PC-9 (cell line): Measurements from ENCODE around the gene TEX10.

Source experiments
- EZH2 ChIP-seq: fragments of 200-600 bp; sonication (generic); IDR thresholded peaks from 2 replicates; pipeline ENCODE4 v1.8.0; 2017; ENCODE audit warnings: antibody characterized with exemption, low read depth
- TF ChIP-seq, protein P1 (sequence below): fragments of 200-600 bp; sonication (generic); conservative IDR thresholded peaks from 2 replicates; pipeline ENCODE4 v1.6.1; 2017; ENCODE audit warnings: mixed run types, antibody characterized with exemption, mild to moderate bottlenecking, moderate library complexity

DNA sequence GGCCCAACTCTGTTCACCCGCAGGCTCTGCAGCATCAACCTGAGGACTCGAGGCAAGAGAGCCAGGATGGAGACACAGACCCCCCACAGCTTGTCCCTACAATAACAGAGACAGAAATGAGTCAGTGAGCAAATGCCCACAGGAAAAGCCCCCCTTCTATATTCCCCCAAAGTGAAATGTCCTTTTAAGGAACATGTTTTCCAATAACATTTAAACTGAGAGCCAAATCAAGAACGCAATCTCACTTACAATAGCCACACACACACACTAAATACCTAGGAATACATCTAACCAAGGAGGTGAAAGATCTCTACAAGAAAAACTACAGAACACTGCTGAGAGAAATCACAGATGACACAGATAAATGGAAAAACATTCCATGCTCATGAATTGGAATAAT lies 49.0 kb downstream of the TEX10 start:
- TF ChIP-seq, protein P1, sequence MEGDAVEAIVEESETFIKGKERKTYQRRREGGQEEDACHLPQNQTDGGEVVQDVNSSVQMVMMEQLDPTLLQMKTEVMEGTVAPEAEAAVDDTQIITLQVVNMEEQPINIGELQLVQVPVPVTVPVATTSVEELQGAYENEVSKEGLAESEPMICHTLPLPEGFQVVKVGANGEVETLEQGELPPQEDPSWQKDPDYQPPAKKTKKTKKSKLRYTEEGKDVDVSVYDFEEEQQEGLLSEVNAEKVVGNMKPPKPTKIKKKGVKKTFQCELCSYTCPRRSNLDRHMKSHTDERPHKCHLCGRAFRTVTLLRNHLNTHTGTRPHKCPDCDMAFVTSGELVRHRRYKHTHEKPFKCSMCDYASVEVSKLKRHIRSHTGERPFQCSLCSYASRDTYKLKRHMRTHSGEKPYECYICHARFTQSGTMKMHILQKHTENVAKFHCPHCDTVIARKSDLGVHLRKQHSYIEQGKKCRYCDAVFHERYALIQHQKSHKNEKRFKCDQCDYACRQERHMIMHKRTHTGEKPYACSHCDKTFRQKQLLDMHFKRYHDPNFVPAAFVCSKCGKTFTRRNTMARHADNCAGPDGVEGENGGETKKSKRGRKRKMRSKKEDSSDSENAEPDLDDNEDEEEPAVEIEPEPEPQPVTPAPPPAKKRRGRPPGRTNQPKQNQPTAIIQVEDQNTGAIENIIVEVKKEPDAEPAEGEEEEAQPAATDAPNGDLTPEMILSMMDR: no peak
- TF ChIP-seq EZH2: no peak
